NCI-H2107 (cell line): Measurements from ENCODE around the gene ITFG1.

ENCODE experiments used
- DNase-seq: peaks from one replicate; lab custom pipeline; 2025; lab: John Stamatoyannopoulos, UW

ITFG1 gene

DNA sequence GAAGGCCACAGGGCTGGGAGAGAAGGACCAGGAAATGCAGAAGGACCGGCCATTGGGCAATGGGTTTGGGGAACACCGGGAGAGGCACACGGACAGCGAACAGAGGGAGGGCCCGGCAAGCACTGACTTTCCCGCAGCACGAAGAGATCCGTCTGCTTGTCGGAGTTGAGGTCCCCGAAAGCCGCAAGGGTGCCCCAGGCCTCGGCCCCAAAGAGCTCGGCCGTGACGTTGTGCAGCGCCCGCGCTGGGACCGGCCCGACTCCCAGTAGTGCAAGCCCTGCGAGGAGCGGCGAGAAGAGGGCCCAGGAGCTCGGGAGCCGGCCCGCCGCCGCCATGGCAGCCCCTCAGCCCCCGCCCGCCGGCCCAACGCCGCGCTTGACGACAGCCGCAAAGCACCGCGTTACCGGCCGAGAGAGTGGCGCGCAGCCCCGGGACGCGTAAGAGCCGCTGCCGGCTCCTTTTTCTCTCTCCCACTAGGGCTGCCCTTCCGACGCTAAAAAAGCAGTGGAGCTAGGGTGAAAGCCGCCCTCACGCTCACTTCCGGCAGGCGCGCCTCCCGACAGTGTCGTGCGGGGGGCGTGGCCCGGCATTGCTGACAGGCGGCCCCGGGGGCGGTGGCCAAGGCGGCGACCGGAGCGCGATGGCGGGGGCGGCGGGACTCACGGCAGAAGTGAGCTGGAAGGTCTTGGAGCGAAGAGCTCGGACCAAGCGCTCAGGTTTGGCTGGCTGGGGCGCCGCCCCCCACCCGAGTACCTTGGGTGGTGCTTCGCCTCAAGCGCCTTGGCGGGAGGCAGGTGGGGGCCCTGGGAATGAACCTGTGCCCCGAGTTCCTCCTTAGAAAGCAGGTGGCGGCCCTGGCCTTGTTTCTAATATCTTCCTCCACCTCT lies at the start of gene ITFG1, which contains the start of gene PHKB:
ITFG1 (minus strand) TSS at position 353 of the 887 bp plus-strand sequence; CDS start at position 335, 18 bp downstream.
PHKB (plus strand) TSS at position 621 of the 887 bp plus-strand sequence; CDS start at position 641, 20 bp downstream.
- peak; percentile 71 for DNase-seq

DNA sequence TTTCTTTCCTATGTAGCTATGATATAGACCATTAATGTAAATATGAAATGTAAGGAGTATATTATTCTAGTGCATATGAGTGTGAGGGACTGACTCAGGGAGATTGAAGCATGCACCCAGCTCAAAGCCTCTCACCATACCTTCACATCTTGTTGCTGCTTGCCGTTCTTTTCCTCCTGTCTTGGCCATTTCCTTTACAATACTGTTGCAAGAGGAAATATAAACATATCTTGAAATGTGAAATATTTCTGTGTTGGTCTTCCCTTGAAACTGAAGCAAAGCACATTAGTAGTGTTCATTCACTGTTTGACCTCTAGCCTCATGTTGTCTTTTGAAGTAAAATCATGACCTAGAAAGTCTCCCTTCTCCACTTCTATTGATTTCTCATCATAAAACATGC lies 46.8 kb upstream of the ITFG1 start:
- no peak for DNase-seq

DNA sequence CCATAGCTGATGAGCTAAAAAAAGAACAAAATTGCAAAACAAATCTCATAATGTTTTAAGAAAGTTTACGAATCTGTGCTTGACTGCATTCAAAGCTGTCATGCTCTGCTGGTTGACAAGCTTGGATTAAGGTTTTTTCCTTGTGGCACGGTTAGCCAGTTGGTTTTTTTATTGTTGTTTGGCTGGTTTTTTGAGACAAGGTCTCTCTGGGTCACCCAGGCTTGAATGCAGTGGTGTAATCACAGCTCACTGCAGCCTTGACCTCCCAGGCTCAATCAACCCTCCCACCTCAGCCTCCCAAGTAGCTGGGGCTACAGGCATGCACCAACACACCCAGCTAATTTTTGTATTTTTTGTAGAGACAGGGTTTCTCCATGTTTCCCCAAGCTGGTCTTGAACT lies 45.9 kb upstream of the ITFG1 start:
- DNase-seq, result no peak

DNA sequence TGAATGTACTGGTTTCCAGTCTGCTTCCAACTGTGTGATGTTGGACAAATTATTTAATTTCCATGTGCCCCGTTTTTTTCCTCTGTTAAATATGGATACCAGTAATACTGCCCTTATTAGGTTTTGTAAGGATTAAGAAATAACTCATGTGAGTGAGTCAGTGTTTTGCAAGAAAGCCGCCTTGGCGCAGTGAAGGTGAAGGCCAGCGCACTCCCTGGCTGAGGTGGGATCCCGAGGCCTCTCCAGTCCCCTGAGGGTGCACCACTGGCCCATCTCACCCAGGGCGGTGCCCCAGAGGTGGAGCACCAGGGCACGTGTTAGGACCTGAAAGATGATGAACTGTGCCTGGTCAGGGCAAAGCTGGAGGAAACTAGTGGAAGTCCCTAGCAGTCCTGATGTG lies 43.7 kb upstream of the ITFG1 start:
- DNase-seq, result no peak

DNA sequence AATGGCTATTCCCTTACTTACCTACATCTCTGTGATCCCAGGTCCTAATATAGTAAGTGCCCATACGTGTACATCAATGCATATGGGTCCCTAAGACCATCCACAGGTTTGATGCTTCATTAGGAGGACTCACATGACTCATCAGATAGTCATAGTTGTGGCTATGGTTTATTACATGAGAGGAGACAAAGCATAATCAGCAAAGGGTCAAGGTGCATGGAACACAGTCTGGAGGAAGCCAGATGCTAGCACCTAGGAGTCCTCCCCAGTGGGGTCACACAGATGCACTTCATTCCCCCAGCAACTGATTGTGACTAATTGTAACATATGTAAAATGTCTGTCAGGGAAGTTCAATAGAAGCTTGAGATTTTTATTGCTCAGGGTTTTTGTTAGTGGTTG lies 43.1 kb upstream of the ITFG1 start:
- no peak for DNase-seq

DNA sequence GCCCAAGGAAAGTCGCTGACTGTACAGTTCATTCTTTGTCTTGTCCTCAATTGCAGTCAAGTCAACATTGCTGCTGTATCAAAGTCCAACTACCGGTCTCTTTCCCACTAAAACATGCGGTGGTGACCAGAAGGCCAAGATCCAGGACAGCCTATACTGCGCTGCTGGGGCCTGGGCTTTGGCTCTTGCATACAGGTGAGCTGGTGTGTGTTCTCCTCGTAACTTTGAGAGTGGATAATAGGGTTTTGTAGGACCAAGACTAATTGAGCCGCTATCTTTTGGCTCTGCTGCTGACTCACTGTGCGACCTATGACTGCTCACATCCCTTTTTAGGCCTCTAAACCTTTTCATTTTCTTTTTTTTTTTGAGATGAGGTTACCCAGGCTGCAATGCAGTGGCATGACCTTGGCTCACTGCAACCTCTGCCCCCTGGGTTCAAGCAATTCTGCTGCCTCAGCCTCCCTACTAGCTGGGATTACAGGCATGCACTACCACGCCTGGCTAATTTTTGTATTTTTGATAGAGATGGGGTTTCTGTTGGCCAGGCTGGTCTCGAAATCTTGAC lies 38.9 kb upstream of the ITFG1 start:
- no peak for DNase-seq

DNA sequence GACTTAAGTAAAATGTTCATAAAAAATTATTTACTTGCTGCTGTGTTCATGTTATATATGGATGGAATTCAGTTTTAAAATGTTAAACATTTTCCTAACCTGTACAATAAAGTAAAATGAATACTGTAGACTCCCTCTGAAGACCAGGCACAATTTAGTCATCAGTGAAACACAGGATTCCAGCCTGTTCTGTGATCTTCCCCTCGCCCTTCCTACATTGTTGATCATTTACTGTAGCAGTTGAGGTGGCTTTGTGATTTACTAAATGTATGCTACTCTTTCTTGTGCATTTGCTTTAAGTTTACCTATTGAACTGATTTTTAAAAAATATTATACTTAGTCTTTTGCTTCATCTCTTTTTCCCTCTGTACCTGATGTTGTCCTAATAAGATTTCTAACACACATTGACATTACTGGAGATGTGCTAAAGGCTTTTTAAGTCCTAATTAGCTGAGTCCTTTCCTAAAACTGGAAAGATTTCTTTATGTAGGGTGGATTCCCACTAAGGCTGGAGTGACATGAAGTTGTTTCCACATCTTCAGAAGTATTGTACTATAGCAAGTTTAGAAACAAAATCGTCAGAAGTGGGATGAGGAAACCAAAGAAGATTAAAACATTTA lies 38.3 kb upstream of the ITFG1 start:
- no peak for DNase-seq

DNA sequence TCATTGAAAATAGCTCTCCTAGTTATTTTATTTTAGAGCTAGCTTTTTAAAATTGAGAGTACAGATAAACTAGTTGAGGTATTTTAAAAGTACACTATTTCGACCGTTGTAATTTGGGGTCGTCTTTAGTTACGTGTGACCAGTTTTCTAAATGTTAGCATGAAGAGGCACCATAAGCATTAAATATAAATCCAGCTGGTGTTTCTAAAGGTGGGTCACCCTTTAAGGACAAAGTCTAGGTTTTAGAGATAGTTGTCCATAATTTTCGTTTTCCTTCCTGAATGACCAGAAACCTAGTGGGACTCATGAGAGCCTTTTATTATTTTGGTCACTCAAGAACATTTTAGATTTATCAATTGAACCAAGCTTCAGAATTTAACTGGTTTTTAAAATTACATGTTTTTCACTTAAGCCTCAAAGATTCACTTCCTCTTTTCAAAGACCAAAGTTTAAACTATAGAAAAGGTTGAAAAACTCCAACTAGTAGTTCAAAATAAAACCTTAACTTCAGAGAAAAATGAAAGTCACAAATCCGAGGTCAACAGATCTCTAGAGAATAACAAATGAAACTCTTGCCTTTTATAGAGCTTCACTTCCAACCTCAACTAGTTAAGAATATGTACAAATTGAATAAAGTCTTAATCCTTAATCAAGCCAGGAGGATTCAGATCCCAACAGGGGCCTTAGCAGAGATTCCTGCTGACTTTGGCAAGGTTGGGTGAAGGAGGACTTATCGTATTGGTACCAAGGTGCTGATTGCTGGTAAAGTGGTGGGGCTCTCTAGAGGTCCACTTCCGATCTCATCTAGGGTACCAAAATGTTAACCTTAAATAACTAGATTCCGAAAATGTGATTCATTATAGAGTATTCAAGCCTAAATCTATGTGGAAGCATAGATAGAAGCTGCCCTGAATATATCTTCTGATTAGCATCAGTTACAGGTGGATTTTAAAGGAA lies 32.8 kb upstream of the ITFG1 start:
- DNase-seq, result no peak

DNA sequence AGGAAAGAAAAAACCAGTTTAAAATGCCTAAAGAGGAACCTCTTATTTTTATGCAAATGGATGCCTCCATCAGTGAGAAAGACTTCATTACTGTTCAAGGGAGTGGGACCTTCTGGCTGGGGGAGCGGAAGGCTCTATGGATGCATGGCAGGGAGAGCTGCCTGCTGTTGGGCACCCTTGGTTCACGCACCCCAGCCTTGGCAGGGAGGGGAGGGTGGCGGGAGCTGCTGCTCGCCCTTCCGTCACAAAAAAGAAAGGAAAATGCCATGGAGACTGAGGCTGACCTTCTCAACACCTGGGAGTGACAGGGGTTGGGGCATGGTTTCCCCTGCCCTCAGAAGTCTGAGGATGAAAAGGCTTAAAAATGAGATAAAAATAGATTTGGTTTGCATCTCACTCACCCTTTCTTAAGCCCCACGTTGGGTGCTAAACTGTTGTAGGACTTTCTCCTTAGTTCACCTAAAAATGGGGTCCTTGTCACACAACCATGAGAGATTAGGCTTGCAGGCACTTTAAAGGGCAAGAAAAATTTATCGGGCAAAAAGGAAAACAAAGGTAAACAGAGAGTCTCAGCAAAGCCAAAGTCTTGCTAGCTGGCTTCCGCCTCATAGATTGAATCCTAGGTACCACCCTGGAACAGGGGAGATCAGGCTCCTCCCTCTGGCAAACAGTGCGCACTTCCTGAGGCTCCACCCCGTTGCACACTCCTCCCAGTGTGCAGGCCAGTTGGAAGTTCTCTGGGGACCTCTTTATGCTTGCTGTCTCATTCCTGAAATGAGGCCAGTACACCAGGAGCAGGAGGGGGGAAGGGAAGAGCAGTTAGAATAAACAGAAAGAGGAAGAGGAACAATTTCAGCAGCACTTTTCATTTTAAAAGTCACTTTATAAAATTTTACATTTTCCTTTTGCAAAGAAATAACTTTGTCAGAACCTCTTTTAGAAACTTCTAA lies 31.8 kb upstream of the ITFG1 start:
- DNase-seq, result no peak

DNA sequence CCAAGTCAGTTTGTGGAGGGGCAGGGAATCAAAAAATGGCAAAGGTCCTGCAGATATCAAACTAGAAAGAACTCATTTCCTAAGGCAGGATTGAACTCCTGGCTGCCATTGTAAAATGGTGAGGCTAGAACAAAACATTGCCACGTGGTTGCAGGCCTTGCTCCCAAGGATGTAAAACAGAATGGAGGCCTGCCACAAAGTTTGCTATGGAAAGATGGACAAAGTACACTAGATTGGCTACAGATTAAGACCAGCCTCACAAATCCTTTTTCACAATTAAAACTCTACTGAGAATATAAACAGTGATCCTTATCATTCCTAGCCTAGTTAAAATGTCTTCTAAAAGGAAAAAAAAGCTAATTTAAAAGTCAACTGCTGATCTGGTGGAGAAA lies 31.2 kb upstream of the ITFG1 start:
- DNase-seq, result no peak

DNA sequence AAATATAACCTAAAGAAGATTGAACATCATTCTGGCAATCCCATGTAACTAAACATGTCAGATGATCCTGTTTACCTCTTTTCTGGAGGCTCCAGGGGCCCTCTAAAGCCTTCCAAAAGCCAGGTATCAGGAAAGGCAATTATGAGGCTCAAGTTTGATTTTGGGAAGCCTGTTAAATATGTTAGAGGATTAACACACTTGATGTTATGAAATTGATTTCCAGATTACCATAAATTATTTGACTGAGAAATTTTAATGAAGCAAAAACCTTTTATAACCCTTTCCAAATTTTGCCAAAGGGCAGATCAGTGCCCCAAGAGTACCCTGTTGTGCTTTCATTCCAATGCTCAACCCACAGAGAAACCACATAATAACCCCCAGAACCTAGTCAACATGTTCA lies 29.6 kb upstream of the ITFG1 start:
- DNase-seq, result no peak

DNA sequence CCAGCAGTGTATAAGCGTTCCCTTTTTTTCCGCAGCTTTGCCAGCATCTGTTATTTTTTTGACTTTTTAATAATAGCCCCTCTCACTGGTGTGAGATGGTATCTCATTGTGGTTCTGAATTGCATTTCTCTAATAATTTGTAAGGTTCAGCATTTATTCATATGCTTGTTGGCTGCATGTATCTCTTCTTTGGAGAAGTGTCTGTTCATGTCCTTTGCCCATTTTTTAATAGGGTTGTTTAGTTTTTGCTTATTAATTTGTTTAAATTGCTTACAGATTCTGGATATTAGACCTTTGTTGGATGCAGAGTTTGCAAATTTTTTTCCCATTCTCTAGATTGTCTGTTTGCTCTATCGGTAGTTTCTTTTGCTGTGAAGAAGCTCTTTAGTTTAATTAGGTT lies 27.2 kb upstream of the ITFG1 start:
- no peak for DNase-seq

DNA sequence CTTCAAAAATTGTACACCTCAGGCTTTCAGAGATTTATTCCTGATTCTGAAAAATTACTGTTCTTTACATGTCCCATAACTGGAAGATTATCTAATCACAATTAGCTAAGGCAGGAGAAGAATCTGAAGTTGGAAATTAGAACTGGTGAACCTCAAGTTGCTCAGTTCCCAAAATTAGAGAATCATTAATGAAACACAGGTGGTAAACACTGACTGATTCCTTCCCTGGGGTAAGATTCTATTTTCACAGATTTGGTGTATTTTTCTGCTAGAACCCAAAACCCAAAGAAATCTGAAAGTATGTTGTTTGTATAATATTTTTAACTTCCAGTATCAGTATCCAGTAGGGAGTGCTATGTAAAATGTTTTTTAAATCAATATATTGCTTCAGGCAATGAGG lies 26.0 kb upstream of the ITFG1 start:
- no peak for DNase-seq

DNA sequence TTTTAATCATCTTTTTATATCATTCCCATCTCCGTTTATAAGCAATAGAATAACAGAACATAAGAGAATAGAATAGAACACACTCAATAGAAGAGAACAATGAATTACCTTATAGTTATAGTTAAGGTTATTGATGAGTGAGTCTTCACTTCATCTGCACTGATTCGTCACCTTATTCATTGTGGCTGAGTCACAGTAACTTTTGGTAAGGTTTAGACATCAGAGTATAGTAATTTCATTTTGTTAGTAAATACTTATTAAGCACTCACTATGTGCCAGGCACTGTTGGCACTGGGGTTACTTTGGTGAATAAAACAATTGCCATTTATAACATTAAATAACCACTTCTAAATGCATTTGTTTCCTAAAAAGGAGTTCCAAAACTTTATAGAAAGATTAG lies 22.8 kb upstream of the ITFG1 start:
- no peak for DNase-seq

DNA sequence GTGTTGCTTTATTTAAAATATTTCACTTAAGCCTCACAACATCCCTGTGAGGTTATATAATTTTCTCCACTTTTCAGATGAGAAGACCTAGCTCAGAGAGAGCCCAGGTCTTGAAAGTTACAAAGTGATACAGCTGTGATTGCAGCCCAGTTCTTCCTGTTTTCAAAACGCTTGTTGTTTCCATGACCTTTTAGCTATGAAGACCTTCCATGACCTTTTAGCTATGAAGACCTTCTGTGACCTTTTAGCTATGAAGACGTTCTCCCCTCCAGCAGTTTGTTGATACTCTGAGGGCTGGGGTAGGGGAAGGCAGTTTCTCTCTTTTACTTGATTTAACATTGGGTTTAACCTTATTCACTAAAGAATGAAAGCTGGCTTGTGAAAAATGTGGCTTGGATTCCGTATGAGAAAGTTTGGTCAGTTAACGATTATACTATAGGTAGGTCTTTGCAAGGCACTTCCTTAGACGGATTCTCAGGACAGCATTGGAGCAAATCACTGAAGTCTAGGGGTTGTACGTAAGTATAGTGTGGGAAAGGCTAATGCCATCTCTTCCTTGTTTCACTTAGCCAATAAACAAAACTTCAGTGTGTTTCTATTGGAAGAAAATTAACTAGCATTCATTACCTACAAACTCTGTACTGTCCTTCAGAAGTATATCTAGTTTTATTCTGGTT lies 21.0 kb upstream of the ITFG1 start:
- DNase-seq, result no peak

DNA sequence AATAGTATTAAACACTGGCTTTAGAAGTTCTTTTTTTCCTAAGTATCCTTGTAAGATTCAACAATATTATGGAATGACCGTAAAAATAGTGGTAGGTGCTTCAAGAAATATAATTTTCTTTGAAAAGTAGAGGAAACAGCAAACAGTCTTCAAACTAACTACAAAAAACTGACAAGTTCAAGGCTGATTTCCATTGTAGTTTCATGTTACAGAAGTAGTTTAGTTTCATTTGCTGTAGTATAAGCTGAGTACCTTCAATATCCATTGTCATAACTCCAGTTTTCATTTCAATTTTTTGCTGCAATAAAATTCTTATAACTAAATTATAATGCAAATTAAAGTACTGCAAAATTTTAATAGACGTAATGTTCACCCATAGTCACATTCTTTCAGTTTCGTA lies 19.5 kb upstream of the ITFG1 start:
- no peak for DNase-seq

DNA sequence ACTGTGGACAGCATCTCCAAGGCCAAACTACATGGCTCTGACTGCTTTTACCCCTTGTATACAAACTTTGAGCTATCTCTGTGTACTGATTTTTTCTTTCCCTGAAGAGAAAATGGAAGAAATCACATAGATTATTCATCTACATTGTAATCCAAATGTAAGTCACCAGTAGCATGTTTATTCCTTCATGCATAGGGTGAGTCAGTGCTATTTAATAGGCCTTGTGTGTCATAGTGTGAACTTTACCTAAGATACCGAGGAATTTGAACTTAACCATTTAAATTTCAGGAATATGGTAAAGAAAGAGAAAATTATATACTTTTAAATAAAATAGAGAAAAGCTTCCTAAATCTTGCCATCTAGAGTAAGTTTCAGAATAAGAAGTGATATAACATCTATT lies 16.8 kb upstream of the ITFG1 start:
- DNase-seq, result no peak

DNA sequence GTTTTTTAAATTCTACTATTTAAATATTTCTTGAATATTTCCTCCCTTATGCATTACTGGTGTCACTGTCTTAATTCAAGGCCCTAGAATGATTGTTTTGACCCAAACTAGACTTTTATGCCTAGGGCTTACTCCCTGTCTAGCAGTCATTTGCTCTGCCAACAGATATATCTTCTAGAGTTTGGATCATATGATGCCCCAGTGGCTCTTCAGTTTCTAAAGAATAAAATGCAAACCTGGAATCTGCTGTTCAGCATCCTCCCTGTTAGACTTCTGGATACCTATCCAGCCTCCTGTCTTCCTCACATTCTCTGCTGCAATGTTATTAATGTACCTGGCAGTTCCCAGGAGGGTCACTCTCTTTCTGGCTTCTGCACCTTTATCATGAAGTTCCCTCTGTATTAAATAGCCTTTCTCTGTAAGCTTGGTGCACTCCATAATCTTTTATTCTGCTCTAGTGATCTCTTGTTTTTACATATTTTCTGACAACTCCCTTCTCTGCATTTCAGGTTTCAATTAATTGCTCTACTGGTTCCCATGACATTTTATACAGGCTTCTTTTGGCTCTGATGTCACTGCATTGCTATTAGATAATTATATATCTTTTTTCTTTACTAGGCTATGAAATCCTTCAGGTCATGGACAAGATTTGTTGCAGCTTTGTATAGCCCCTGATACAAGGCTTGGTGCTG lies 15.9 kb upstream of the ITFG1 start:
- DNase-seq, result no peak

DNA sequence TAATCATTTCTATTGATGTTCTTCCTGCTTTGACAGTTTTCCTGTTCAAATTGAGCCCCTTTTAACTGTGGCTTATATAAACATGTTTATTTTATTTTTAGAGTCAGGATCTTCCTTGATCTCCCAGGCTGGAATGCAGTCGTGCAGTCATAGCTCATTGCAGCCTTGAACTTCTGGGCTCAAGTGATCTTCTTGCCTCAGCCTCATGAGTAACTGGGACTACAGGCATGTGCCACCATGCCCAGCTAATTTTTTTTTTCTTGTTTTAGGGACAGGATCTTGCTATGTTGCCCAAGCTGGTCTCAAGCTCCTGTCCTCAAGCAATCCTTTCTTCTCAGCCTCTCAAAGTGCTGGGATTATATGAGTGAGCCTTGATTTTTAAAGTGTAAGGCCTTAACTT lies 14.9 kb upstream of the ITFG1 start:
- DNase-seq, result no peak

DNA sequence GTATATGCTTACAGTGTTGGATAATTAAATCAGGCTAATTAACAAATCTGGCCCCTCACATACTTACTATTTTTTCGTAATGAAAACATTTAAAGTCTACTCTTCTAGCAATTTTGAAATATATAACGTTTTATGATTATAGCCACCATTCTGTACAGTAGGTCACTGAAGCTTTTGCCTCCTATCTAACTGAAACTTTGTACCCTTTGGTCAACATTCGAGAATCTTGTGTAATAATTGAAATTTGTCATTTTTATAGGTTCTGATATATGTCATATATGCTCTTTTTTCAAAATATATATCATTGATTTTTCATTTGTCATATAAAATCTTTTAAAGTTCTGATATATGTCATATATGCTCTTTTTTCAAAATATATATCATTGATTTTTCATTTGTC lies 12.9 kb upstream of the ITFG1 start:
- DNase-seq, result no peak
